ENCODE measurements around the gene NOL4.

DNA sequence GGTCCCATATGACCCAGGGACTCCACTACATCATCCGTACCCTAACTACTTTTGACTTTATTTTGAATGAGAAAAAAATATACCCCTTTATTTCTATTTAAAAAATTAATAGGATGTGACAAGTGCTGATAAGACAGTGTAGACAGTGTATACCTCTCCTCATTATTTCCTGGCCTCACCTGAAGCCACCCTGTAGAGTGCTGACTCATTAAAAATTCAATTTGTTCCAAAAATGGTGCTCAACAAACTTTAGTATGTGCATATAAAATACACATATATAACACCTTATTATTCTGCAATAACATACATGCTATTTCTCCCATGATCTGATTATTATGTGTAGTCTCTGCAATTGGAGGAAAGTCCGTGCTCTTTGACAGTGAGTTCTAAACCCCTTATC lies 20.8 kb downstream of the NOL4 start:
- TF ChIP-seq YY1 (IDR thresholded peaks at IDR 0.05; ENCODE audit: insufficient read depth, insufficient read length) (no peak), ZNF274 (IDR thresholded peaks at IDR 0.05; ENCODE audit: low read depth, low read length) (no peak)
